MM.1S (cell line): ENCODE data around the gene NNAT.

Experiments
- CTCF ChIP-seq: fragments of 300-600 bp; sonication (generic); IDR thresholded peaks from 2 replicates; pipeline ENCODE4 v1.5.1; 2016; ENCODE audit warnings: antibody characterized with exemption, low read length, mixed read lengths
- EZH2 ChIP-seq: fragments of 300-600 bp; sonication (generic); optimal IDR thresholded peaks from 2 replicates; pipeline ENCODE3; 2017; ENCODE audit warnings: low read depth, mild to moderate bottlenecking, antibody characterized with exemption, low read length, mixed read lengths
- EZH2phosphoT487 ChIP-seq: fragments of 300-600 bp; sonication (generic); IDR thresholded peaks from 2 replicates; pipeline ENCODE4 v1.6.1; 2018; ENCODE audit warnings: antibody characterized with exemption, low read length

GRCh38 chr20:37492945-37493344, 28.1 kb upstream of the NNAT start:
- no peak for TF ChIP-seq CTCF
- no peak for TF ChIP-seq EZH2
- TF ChIP-seq EZH2phosphoT487 = no peak
